H1 (cell line): ENCODE results near the gene VAMP3. TPM values are rescaled to one million over a fixed set of nuclear protein-coding genes. Genes with fewer than 3 reads are reported as not detected.

Experiments
- CTCF ChIA-PET: fragments of 300-600 bp; sonication (Branson Sonifier 250); formaldehyde crosslinking; loops from one replicate; lab custom pipeline; 2021; ENCODE audit not compliant: partially characterized antibody; lab: Charles Lee
- POLR2A ChIA-PET: fragments of 300-600 bp; sonication (Branson Sonifier 250); formaldehyde crosslinking; loops from one replicate; lab custom pipeline; 2021; ENCODE audit warnings: inconsistent platforms; ENCODE audit not compliant: partially characterized antibody; lab: Charles Lee
- DNase-seq, 2 experiments: peaks; one replicate each; pipeline versions ENCODE4 v3.0.0 to v3.0.0-alpha.2; 2010 to 2022; ENCODE audit warnings: low spot score in 2 of 2, low read depth in 1 of 2, mixed read lengths in 1 of 2
- FAIRE-seq: peaks from 2 replicates; lab custom pipeline; 2011; peaks lifted over from hg19 to GRCh38; lab: Jason Lieb, UNC
- H2AFZ ChIP-seq: 2 replicates; pipeline ENCODE4 v1.8.1; 2012; ENCODE audit warnings: low read length, inconsistent platforms
- H2AK5ac ChIP-seq: 2 replicates; pipeline ENCODE4 v1.6.1; 2013; ENCODE audit warnings: low read depth, low read length
- H2BK120ac ChIP-seq: replicated peaks from 2 replicates; pipeline ENCODE3; 2013; ENCODE audit warnings: low read depth, low read length, inconsistent platforms
- H2BK12ac ChIP-seq: 2 replicates; pipeline ENCODE4 v1.6.1; 2013; ENCODE audit warnings: low read depth, low read length
- H2BK15ac ChIP-seq: 2 replicates; pipeline ENCODE4 v1.6.1; 2013; ENCODE audit warnings: low read length
- H2BK20ac ChIP-seq: 2 replicates; pipeline ENCODE4 v1.6.1; 2013; ENCODE audit warnings: low read length
- H2BK5ac ChIP-seq: 2 replicates; pipeline ENCODE4 v1.6.1; 2013; ENCODE audit warnings: low read depth, low read length
- H3K14ac ChIP-seq: 2 replicates; pipeline ENCODE4 v1.6.1; 2013; ENCODE audit warnings: inconsistent platforms; ENCODE audit not compliant: insufficient read length
- H3K18ac ChIP-seq: 2 replicates; pipeline ENCODE4 v1.6.1; 2013; ENCODE audit warnings: low read length; ENCODE audit errors: extremely low read depth
- H3K23ac ChIP-seq: 2 replicates; pipeline ENCODE4 v1.6.1; 2013; ENCODE audit warnings: inconsistent platforms; ENCODE audit not compliant: insufficient read length
- H3K23me2 ChIP-seq: 2 replicates; pipeline ENCODE4 v1.6.1; 2013; ENCODE audit warnings: low read depth, low read length
- H3K27ac ChIP-seq: 2 replicates; pipeline ENCODE4 v1.6.1; 2011; ENCODE audit warnings: low read depth, low read length, inconsistent platforms
- H3K27me3 ChIP-seq, 4 experiments: replicated peaks in 1 of 4; 1 replicate in 1 of 4; 2 replicates in 3 of 4; pipeline versions ENCODE4 v1.6.1 to v1.8.1; 2011 to 2013; ENCODE audit warnings: low read length in 3 of 4, mild to moderate bottlenecking in 3 of 4, inconsistent platforms in 2 of 4, mixed read lengths in 2 of 4, moderate library complexity in 1 of 4; ENCODE audit not compliant: control insufficient read depth in 3 of 4, insufficient read depth in 3 of 4; ENCODE audit errors: extremely low read depth in 1 of 4
- H3K36me3 ChIP-seq, 4 experiments: 2 replicates each; pipeline versions ENCODE4 v1.6.1 to v1.8.1; 2011 to 2013; ENCODE audit warnings: mild to moderate bottlenecking in 4 of 4, low read length in 3 of 4, moderate library complexity in 2 of 4, control low read depth in 1 of 4, inconsistent platforms in 1 of 4; ENCODE audit not compliant: insufficient read depth in 4 of 4, control insufficient read depth in 2 of 4
- H3K4ac ChIP-seq: replicated peaks from 2 replicates; pipeline ENCODE3; 2013; ENCODE audit warnings: low read length, low read depth, mixed read lengths, inconsistent platforms; ENCODE audit not compliant: insufficient read length
- H3K4me1 ChIP-seq, 4 experiments: replicated peaks in 1 of 4; 1 replicate in 1 of 4; 2 replicates in 3 of 4; pipeline versions ENCODE4 v1.6.1 to v1.8.1; 2011 to 2013; ENCODE audit warnings: low read length in 3 of 4, inconsistent platforms in 2 of 4, mixed read lengths in 1 of 4; ENCODE audit not compliant: insufficient read depth in 4 of 4, control insufficient read depth in 3 of 4
- H3K4me2 ChIP-seq, 2 experiments: 2 replicates each; pipeline versions ENCODE4 v1.6.1 to v1.8.1; 2011 to 2013; ENCODE audit warnings: low read depth in 2 of 2, low read length in 2 of 2, control low read depth in 1 of 2, inconsistent platforms in 1 of 2, mild to moderate bottlenecking in 1 of 2; ENCODE audit not compliant: insufficient read depth in 1 of 2
- H3K4me3 ChIP-seq, 4 experiments: fragments of 200-600, 300-600 bp in 1 of 4; sonication (generic), shearing (Covaris generic), sonication (Bioruptor Twin) in 1 of 4; 2 replicates each; pipeline versions ENCODE4 v1.5.1 to v1.8.1; 2011 to 2016; ENCODE audit warnings: low read length in 4 of 4, low read depth in 3 of 4, control low read depth in 2 of 4, inconsistent platforms in 2 of 4, mild to moderate bottlenecking in 2 of 4, mixed read lengths in 1 of 4, moderate library complexity in 1 of 4; ENCODE audit not compliant: insufficient read depth in 2 of 4; ENCODE audit errors: extremely low read depth in 1 of 4
- H3K56ac ChIP-seq: replicated peaks from 2 replicates; pipeline ENCODE3; 2013; ENCODE audit warnings: low read depth, mild to moderate bottlenecking, mixed read lengths, low read length, inconsistent platforms; ENCODE audit not compliant: insufficient read length
- H3K79me1 ChIP-seq: 2 replicates; pipeline ENCODE4 v1.6.1; 2013; ENCODE audit warnings: low read depth, low read length, control low read depth
- H3K79me2 ChIP-seq, 2 experiments: 2 replicates each; pipeline versions ENCODE4 v1.6.1 to v1.8.1; 2012 to 2013; ENCODE audit warnings: low read length in 2 of 2, mild to moderate bottlenecking in 2 of 2, inconsistent platforms in 1 of 2; ENCODE audit not compliant: insufficient read depth in 2 of 2, control insufficient read depth in 1 of 2
- H3K9ac ChIP-seq, 4 experiments: replicated peaks in 1 of 4; 1 replicate in 1 of 4; 2 replicates in 3 of 4; pipeline versions ENCODE4 v1.6.1 to v1.8.1; 2011 to 2013; ENCODE audit warnings: low read depth in 3 of 4, low read length in 3 of 4, control low read depth in 2 of 4, mild to moderate bottlenecking in 2 of 4, moderate library complexity in 2 of 4, inconsistent platforms in 1 of 4; ENCODE audit errors: extremely low read depth in 1 of 4
- H3K9me3 ChIP-seq, 2 experiments: 2 replicates each; pipeline versions ENCODE4 v1.6.1 to v1.8.1; 2012 to 2013; ENCODE audit warnings: mild to moderate bottlenecking in 2 of 2, moderate library complexity in 2 of 2, control low read depth in 1 of 2, inconsistent platforms in 1 of 2, low read depth in 1 of 2, low read length in 1 of 2, mixed read lengths in 1 of 2; ENCODE audit not compliant: insufficient read depth in 2 of 2
- H4K20me1 ChIP-seq, 2 experiments: replicated peaks in 1 of 2; 2 replicates each; pipeline versions ENCODE3 to v1.8.1; 2011 to 2013; ENCODE audit warnings: inconsistent platforms in 2 of 2, low read length in 2 of 2, mild to moderate bottlenecking in 1 of 2; ENCODE audit not compliant: insufficient read depth in 2 of 2, control insufficient read depth in 1 of 2
- H4K5ac ChIP-seq: 2 replicates; pipeline ENCODE4 v1.6.1; 2013; ENCODE audit warnings: low read length, low read depth, mixed read lengths, inconsistent platforms; ENCODE audit not compliant: insufficient read length
- H4K8ac ChIP-seq: 2 replicates; pipeline ENCODE4 v1.8.0; 2013; ENCODE audit warnings: mild to moderate bottlenecking, moderate library complexity, low read length, inconsistent platforms; ENCODE audit not compliant: insufficient read depth; ENCODE audit errors: extremely low read depth
- H4K91ac ChIP-seq: replicated peaks from 2 replicates; pipeline ENCODE3; 2013; ENCODE audit warnings: low read length, mixed read lengths, inconsistent platforms; ENCODE audit not compliant: insufficient read length
- BRCA1 ChIP-seq: IDR thresholded peaks from 2 replicates; pipeline ENCODE4 v1.6.1; 2012; ENCODE audit warnings: low read depth, low read length, improper control_type of control experiment
- CBX5 ChIP-seq: fragments of 300-800, 300-1000 bp; sonication (generic); IDR thresholded peaks from 2 replicates; pipeline ENCODE4 v1.7.1; 2016; ENCODE audit warnings: antibody characterized with exemption, low read length, low read depth
- CBX8 ChIP-seq: fragments of 300-800, 300-1000 bp; sonication (generic); IDR thresholded peaks from 2 replicates; pipeline ENCODE4 v1.7.1; 2016; ENCODE audit warnings: low read depth, low read length, borderline replicate concordance
- CREB1 ChIP-seq: IDR thresholded peaks from 2 replicates; pipeline ENCODE4 v1.6.1; 2012; ENCODE audit warnings: inconsistent platforms
- CTBP2 ChIP-seq: IDR thresholded peaks from 2 replicates; pipeline ENCODE4 v1.7.0; 2011; ENCODE audit warnings: borderline replicate concordance, mild to moderate bottlenecking, moderate library complexity, mixed read lengths, low read length; ENCODE audit not compliant: insufficient read depth, insufficient read length
- GABPA ChIP-seq: IDR thresholded peaks from 2 replicates; pipeline ENCODE4 v1.6.1; 2011; ENCODE audit warnings: mild to moderate bottlenecking, low read length, moderate library complexity, borderline replicate concordance; ENCODE audit not compliant: insufficient read depth
- HDAC6 ChIP-seq: IDR thresholded peaks from one replicate; pipeline ENCODE4 v1.7.1; 2012; ENCODE audit warnings: low read depth, mild to moderate bottlenecking, inconsistent platforms, low read length, moderate library complexity
- SIRT6 ChIP-seq: IDR thresholded peaks from one replicate; pipeline ENCODE4 v1.7.1; 2012; ENCODE audit warnings: low read length, inconsistent platforms
- SP1 ChIP-seq: IDR thresholded peaks from 2 replicates; pipeline ENCODE4 v1.6.1; 2011; ENCODE audit warnings: low read depth, low read length
- SP4 ChIP-seq: IDR thresholded peaks from 2 replicates; pipeline ENCODE4 v1.6.1; 2012; ENCODE audit warnings: low read length, inconsistent platforms
- YY1 ChIP-seq: IDR thresholded peaks from 2 replicates; pipeline ENCODE4 v1.6.1; 2011; ENCODE audit warnings: low read depth, mild to moderate bottlenecking, low read length
- WGBS, 2 experiments: shearing (Covaris generic) in 1 of 2; methylation state at CpG; one replicate each; pipeline versions ENCODE4 v1.1.6 to v1.1.7; 2013 to 2015; ENCODE audit warnings: low lambda C conversion rate in 2 of 2, mixed read lengths in 2 of 2, inconsistent platforms in 1 of 2, low coverage in 1 of 2, missing lambda C conversion rate in 1 of 2; ENCODE audit not compliant: insufficient replicate concordance in 2 of 2, insufficient coverage in 1 of 2, insufficient read length in 1 of 2; ENCODE audit errors: extremely low coverage in 1 of 2, missing lambda C conversion rate in 1 of 2; 5-methylcytosine and 5-hydroxymethylcytosine counted together
- polyA plus RNA-seq, 7 experiments: library from polyadenylated mRNA; depleted of rRNA in 3 of 7; stranded (reverse) in 5 of 7; unstranded in 2 of 7; fragments of >200 nt in 5 of 7; fragments of 200-250 nt in 2 of 7; gene quantifications; 1 replicate in 5 of 7; 2 replicates in 1 of 7; 4 replicates in 1 of 7; pipeline versions ENCODE4 v1.2.1 to v1.2.3, GENCODE V29; 2011 to 2013; ENCODE audit warnings: missing spikeins in 2 of 7, mixed read lengths in 2 of 7
- total RNA-seq: library from RNA; stranded (reverse); fragmentation: NEBNext Ultra II Directional; extraction: Animal tissue kit (Norgen Biotek cat#: 25700); gene quantifications from 2 replicates; pipeline ENCODE4 v1.2.1, GENCODE V29; 2021
- TF ChIP-seq, protein P1 (sequence below): IDR thresholded peaks from 2 replicates; pipeline ENCODE4 v1.6.1; 2012; ENCODE audit warnings: low read length, inconsistent platforms
- TF ChIP-seq, protein P2 (sequence below): IDR thresholded peaks from 2 replicates; pipeline ENCODE4 v1.6.1; 2012; ENCODE audit warnings: inconsistent platforms

Gene VAMP3
- total and polyA plus RNA-seq, 2 of the 8 experiments (the other 6 are each of a cell fraction or from before 2014, with no cell fraction given): 27.9 to 36.7 TPM

DNA sequence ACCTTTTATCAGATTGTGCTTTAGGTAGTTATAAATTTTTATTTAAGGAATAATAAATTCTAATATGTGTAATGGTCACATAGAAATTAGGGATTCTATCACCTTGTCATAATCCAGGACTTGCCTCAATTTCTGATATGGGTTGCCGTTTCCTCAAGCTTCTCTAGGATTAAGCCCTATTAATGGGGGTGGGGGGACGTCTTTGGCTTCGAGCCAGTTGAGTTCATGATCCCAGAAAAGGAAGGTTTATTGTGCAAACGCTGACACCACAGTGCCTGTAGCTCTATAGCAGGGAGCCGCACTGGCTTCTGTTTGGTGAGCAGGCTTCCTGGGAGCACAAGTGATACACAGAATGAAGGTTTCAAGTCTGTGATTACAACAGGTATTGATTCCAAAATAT, 22.0 kb upstream of the VAMP3 start:
- Histone ChIP-seq H3K18ac (no peak overlapping the region), H4K20me1 (no peaks in the 10 kb centered on the region), H3K4ac (no peak overlapping the region), H2BK12ac (no peak overlapping the region), H3K56ac (no peak overlapping the region), H2AK5ac (no peak overlapping the region), H3K79me2 (no peaks in the 10 kb centered on the region), H3K79me1 (no peaks in the 10 kb centered on the region), H2AFZ (no peak overlapping the region), H2BK120ac (no peak overlapping the region), H3K27ac (no peak overlapping the region), H3K4me2 (no peak overlapping the region), H3K36me3 (peaks cover 0 to 3% (median 0%) of the 10 kb centered on the region in 4 experiments; a peak in 1 of 8 replicates), H3K9ac (no peak overlapping the region), H2BK15ac (no peak overlapping the region), H3K4me1 (peaks cover 3 to 9% (median 6%) of the 10 kb centered on the region in 4 experiments; a peak in 6 of 7 replicates), H4K5ac (no peak overlapping the region), H3K4me3 (no peak overlapping the region), H3K27me3 (no peaks in the 10 kb centered on the region), H3K23me2 (no peaks in the 10 kb centered on the region; the same call in 1 of the 2 replicates), H3K9me3 (no peaks in the 10 kb centered on the region), H4K8ac (no peak overlapping the region), H3K23ac (no peak overlapping the region), H2BK5ac (no peak overlapping the region), H2BK20ac (no peak overlapping the region), H3K14ac (no peak overlapping the region), H4K91ac (no peak overlapping the region)
- WGBS, 2 experiments: 89% methylated on average over 5 of the region's 5 CpGs; no CpG with 5 or more reads in 1 of the 2 experiments
- ChIA-PET POLR2A (no interaction called here), CTCF (interaction anchor here (0.7 to 11.7 kb wide), 6 partner anchors 11 to 625 kb away, joined by 3 to 554 read pairs (median 3); no protein-coding TSS in a partner anchor)
- FAIRE-seq (no peak), DNase-seq (peak in 1 of 2 experiments; percentile 6)
- TF ChIP-seq CBX8: no peak
- TF ChIP-seq BRCA1: no peak
- TF ChIP-seq, protein P1, sequence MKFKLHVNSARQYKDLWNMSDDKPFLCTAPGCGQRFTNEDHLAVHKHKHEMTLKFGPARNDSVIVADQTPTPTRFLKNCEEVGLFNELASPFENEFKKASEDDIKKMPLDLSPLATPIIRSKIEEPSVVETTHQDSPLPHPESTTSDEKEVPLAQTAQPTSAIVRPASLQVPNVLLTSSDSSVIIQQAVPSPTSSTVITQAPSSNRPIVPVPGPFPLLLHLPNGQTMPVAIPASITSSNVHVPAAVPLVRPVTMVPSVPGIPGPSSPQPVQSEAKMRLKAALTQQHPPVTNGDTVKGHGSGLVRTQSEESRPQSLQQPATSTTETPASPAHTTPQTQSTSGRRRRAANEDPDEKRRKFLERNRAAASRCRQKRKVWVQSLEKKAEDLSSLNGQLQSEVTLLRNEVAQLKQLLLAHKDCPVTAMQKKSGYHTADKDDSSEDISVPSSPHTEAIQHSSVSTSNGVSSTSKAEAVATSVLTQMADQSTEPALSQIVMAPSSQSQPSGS: no peak
- no peak for TF ChIP-seq SIRT6
- TF ChIP-seq YY1: no peak
- no peak for TF ChIP-seq HDAC6
- TF ChIP-seq CTBP2: no peak
- TF ChIP-seq, protein P2, sequence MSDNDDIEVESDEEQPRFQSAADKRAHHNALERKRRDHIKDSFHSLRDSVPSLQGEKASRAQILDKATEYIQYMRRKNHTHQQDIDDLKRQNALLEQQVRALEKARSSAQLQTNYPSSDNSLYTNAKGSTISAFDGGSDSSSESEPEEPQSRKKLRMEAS: no peak
- no peak for TF ChIP-seq GABPA
- no peak for TF ChIP-seq SP4
- TF ChIP-seq SP1: no peak
- no peak for TF ChIP-seq CBX5
- TF ChIP-seq CREB1: no peak
